Activated B cell treated with CpG ODN at 0.5 μM for 24 hours (primary cell): ENCODE results near the gene KDM4B. TPM values are rescaled to one million over a fixed set of nuclear protein-coding genes. Genes with fewer than 3 reads are reported as not detected.

ENCODE experiments used
- ATAC-seq: fragments of 200-7000 bp; cut with Tn5 transposase; one replicate; pipeline ENCODE4 v1.10.0; 2021; ENCODE audit warnings: low read depth, mild to moderate bottlenecking, moderate library complexity
- CTCF ChIA-PET: fragments of 350-600 bp; sonication (Branson Sonifier 250); formaldehyde crosslinking; loops from one replicate; lab custom pipeline; 2021; ENCODE audit warnings: antibody characterized with exemption; lab: Charles Lee
- POLR2A ChIA-PET: fragments of 350-600 bp; sonication (Branson Sonifier 250); formaldehyde crosslinking; loops from one replicate; lab custom pipeline; 2021; ENCODE audit warnings: antibody characterized with exemption; lab: Charles Lee
- DNase-seq: peaks from one replicate; pipeline ENCODE4 v3.0.0; 2022
- H3K27ac Mint-ChIP-seq: one replicate; pipeline ENCODE4 v1.8.0; 2020; ENCODE audit warnings: mixed read lengths
- H3K27me3 Mint-ChIP-seq: one replicate; pipeline ENCODE4 v1.8.0; 2021; ENCODE audit warnings: mixed read lengths
- H3K36me3 Mint-ChIP-seq: one replicate; pipeline ENCODE4 v1.8.0; 2021; ENCODE audit warnings: low read depth, mixed read lengths
- H3K4me1 Mint-ChIP-seq: one replicate; pipeline ENCODE4 v1.8.0; 2021; ENCODE audit warnings: mixed read lengths
- H3K4me3 Mint-ChIP-seq: one replicate; pipeline ENCODE4 v1.8.0; 2020; ENCODE audit warnings: mild to moderate bottlenecking, mixed read lengths
- H3K9me3 Mint-ChIP-seq: one replicate; pipeline ENCODE4 v1.8.0; 2020; ENCODE audit warnings: mixed read lengths
- CTCF ChIP-seq: fragments of 200-600 bp; IDR thresholded peaks from one replicate; pipeline ENCODE4 v1.8.0; 2022; ENCODE audit warnings: antibody characterized with exemption, mild to moderate bottlenecking
- intact Hi-C: fragments of 100-400 bp; cut with micrococcal nuclease; formaldehyde crosslinking; loops from one replicate; pipeline ENCODE4 v1.15.1; 2024
- total RNA-seq: library from RNA; stranded (reverse); gene quantifications from 2 replicates; pipeline ENCODE4 v1.2.3, GENCODE V29; 2022

The KDM4B gene
- total RNA-seq, 1 donor from 2014 or later: 88.9 TPM

- H3K36me3 Mint-ChIP-seq: peaks cover 23% of the 10 kb centered on the region
- no peaks in the 10 kb centered on the region for H3K4me1 Mint-ChIP-seq
- ATAC-seq (no peak), DNase-seq (no peak)
- H3K27ac Mint-ChIP-seq: no peak overlapping the region
- ChIA-PET CTCF (no interaction called here), POLR2A (no interaction called here)
- peaks cover 2% of the 10 kb centered on the region for H3K9me3 Mint-ChIP-seq
- intact Hi-C loops: no loop called here
- H3K27me3 Mint-ChIP-seq: no peaks in the 10 kb centered on the region
- H3K4me3 Mint-ChIP-seq: no peak overlapping the region
- TF ChIP-seq CTCF: no peak
These were observed 44.0 kb downstream of the KDM4B start for GRCh38 chr19:5012688-5013457.

GRCh38 chr19:5013761-5014160 is 44.8 kb downstream of the KDM4B start:
- no peaks in the 10 kb centered on the region for H3K27me3 Mint-ChIP-seq
- no peak overlapping the region for H3K27ac Mint-ChIP-seq
- no peaks in the 10 kb centered on the region for H3K9me3 Mint-ChIP-seq
- H3K4me3 Mint-ChIP-seq: no peak overlapping the region
- DNase-seq (no peak), ATAC-seq (no peak)
- peaks cover 20% of the 10 kb centered on the region for H3K36me3 Mint-ChIP-seq
- intact Hi-C loops: no loop called here
- ChIA-PET POLR2A (interaction anchor here (0.6 kb wide), 1 partner anchor 1408 kb away, joined by 3 read pairs; no protein-coding TSS in a partner anchor), CTCF (interaction anchor here (1.1 kb wide), 1 partner anchor 17 kb away, joined by 3 read pairs; no protein-coding TSS in a partner anchor)
- no peak for TF ChIP-seq CTCF
- no peaks in the 10 kb centered on the region for H3K4me1 Mint-ChIP-seq

- Mint-ChIP-seq H3K4me1 (no peaks in the 10 kb centered on the region), H3K27ac (no peak overlapping the region), H3K9me3 (no peaks in the 10 kb centered on the region), H3K27me3 (no peaks in the 10 kb centered on the region), H3K4me3 (no peak overlapping the region), H3K36me3 (peaks cover 18% of the 10 kb centered on the region)
- DNase-seq (no peak), ATAC-seq (no peak)
- ChIA-PET POLR2A (interaction anchor here (0.6 kb wide), 1 partner anchor 95 kb away, joined by 3 read pairs; no protein-coding TSS in a partner anchor), CTCF (interaction anchor here (1.0 to 1.1 kb wide), 2 partner anchors 13 to 16 kb away, joined by 3 read pairs; no protein-coding TSS in a partner anchor)
- intact Hi-C loops: no loop called here
- TF ChIP-seq CTCF: no peak
These were observed 46.0 kb downstream of the KDM4B start for GRCh38 chr19:5014941-5015340.

- no peak for DNase-seq
- H3K27ac Mint-ChIP-seq: no peak overlapping the region
- no peak overlapping the region for H3K4me3 Mint-ChIP-seq
- no peak for TF ChIP-seq CTCF
- peaks cover 21% of the 10 kb centered on the region for H3K36me3 Mint-ChIP-seq
- no peaks in the 10 kb centered on the region for H3K27me3 Mint-ChIP-seq
- H3K4me1 Mint-ChIP-seq: no peaks in the 10 kb centered on the region
- ChIA-PET POLR2A (no interaction called here), CTCF (no interaction called here)
- ATAC-seq: no peak
- H3K9me3 Mint-ChIP-seq: no peaks in the 10 kb centered on the region
- intact Hi-C loops: no loop called here
These were observed 47.4 kb downstream of the KDM4B start for GRCh38 chr19:5016268-5016667.

- intact Hi-C loops: no loop called here
- no peak overlapping the region for H3K27ac Mint-ChIP-seq
- peaks cover 21% of the 10 kb centered on the region for H3K36me3 Mint-ChIP-seq
- ChIA-PET POLR2A (no interaction called here), CTCF (no interaction called here)
- H3K4me1 Mint-ChIP-seq: no peaks in the 10 kb centered on the region
- no peaks in the 10 kb centered on the region for H3K9me3 Mint-ChIP-seq
- H3K27me3 Mint-ChIP-seq: no peaks in the 10 kb centered on the region
- no peak for TF ChIP-seq CTCF
- no peak for ATAC-seq
- no peak for DNase-seq
- no peak overlapping the region for H3K4me3 Mint-ChIP-seq
These were observed 47.9 kb downstream of the KDM4B start for GRCh38 chr19:5016781-5017180.
